ENCODE data around the gene ARSI. TPM values are rescaled to one million over a fixed set of nuclear protein-coding genes. Genes with fewer than 3 reads are reported as not detected.

ARSI gene
- polyA plus RNA-seq, 1 of the 3 experiments (the other 2 are of a cell fraction), result 0.20 TPM

DNA sequence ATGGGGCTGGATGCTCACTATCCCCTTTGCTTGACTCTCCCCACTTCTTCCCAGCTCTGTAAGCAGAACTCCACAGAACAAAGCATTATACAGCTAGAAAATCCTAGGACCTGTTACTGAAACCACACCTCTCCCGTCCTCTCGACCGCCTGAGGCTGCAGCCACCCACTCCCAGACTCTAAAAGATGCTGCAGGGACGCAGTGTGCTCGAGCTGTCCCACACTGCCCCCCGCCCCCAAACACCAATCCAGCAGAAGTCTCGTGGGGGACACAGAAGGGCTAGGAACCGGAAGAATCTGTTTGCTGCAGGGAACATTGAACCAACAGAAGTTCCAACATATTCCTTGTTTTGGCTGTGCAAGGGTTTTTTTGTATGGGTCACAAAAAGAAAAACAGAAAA, 20.7 kb downstream of the ARSI start (continued):
- no peak for TF ChIP-seq MXI1 (IDR thresholded peaks at IDR 0.05; ENCODE audit: low read depth, low read length)
- TF ChIP-seq RXRA (IDR thresholded peaks at IDR 0.05; ENCODE audit: borderline replicate concordance, low read depth), result no peak
- TF ChIP-seq NFIC (IDR thresholded peaks at IDR 0.05; ENCODE audit: borderline replicate concordance), result no peak

DNA sequence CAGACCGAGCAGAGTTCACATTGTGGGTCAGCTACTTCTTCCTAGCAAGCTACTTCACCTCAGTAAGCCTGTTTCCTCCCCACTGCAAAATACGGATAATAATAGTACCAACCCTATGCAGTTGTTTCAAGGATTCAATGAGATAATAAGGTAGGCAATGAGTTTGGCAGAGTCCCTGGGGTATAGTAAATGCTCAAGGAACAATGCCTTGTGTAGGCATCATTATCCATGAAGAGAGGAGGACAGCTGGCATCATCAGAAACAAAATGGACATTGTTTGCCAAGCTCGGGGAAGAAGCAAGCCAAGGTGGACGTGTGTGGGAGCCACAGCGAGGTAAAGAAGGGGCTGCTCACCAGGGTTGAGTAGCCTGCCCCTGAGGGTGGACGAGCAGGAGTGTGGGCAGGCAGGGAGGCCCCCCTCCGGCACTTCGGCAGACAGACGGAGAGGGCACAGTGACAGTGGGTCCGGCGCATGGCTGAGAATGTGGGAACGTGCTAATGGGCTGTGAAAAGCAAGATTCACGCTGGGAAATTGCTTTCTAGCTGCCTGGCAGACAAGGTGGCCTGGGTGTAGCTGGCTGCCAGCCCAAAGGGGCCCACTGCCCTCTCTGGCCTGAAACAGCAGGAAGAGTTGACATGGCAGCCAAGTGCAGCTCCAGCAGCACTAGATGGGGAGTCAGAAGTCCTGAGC, 23.2 kb downstream of the ARSI start:
- Histone ChIP-seq H3K9ac (no peak overlapping the region), H3K27ac (ENCODE audit: low read depth in 2 of 2, low read length in 1 of 2) (peak overlapping the region; percentile 48 to 53; a peak in 1 of 4 replicates), H3K9me2 (no peaks in the 10 kb centered on the region), H3K27me3 (ENCODE audit: insufficient read depth) (no peaks in the 10 kb centered on the region), H3K4me2 (no peak overlapping the region), H4K20me1 (ENCODE audit: insufficient read depth) (no peaks in the 10 kb centered on the region), H3K9me3 (no peaks in the 10 kb centered on the region), H3K36me3 (replicated peaks in 1 of 2; ENCODE audit: control insufficient read depth in 1 of 2, insufficient read depth in 2 of 2, low read length in 1 of 2) (no peaks in the 10 kb centered on the region), H3K79me2 (ENCODE audit: insufficient read depth) (no peaks in the 10 kb centered on the region), H3F3A (replicated peaks; ENCODE audit: insufficient read depth) (peaks cover 15% of the 10 kb centered on the region), H3K4me1 (ENCODE audit: control insufficient read depth in 1 of 2, insufficient read depth in 2 of 2, low read depth in 1 of 2, low read length in 1 of 2) (peaks cover 20 to 27% of the 10 kb centered on the region in 2 experiments; a peak in 3 of 4 replicates), H3K4me3 (ENCODE audit: low read depth in 2 of 2, low read length in 1 of 2) (no peak overlapping the region), H2AFZ (ENCODE audit: low read depth) (no peak overlapping the region)
- 89% methylated on average over 13 of the region's 13 CpGs for WGBS (ENCODE audit: low lambda C conversion rate)
- POLR2A ChIA-PET, result no interaction called here
- no peak for TF ChIP-seq TEAD4 (IDR thresholded peaks at IDR 0.05; ENCODE audit: borderline replicate concordance, insufficient read depth)
- no peak for TF ChIP-seq GATA2 (CRISPR knock-in tag; IDR thresholded peaks at IDR 0.05)
- TF ChIP-seq GABPA (IDR thresholded peaks at IDR 0.05; ENCODE audit: low read depth), result no peak
- TF ChIP-seq RCOR1 (IDR thresholded peaks at IDR 0.05; ENCODE audit: low read length), result no peak
- TF ChIP-seq, protein P1, sequence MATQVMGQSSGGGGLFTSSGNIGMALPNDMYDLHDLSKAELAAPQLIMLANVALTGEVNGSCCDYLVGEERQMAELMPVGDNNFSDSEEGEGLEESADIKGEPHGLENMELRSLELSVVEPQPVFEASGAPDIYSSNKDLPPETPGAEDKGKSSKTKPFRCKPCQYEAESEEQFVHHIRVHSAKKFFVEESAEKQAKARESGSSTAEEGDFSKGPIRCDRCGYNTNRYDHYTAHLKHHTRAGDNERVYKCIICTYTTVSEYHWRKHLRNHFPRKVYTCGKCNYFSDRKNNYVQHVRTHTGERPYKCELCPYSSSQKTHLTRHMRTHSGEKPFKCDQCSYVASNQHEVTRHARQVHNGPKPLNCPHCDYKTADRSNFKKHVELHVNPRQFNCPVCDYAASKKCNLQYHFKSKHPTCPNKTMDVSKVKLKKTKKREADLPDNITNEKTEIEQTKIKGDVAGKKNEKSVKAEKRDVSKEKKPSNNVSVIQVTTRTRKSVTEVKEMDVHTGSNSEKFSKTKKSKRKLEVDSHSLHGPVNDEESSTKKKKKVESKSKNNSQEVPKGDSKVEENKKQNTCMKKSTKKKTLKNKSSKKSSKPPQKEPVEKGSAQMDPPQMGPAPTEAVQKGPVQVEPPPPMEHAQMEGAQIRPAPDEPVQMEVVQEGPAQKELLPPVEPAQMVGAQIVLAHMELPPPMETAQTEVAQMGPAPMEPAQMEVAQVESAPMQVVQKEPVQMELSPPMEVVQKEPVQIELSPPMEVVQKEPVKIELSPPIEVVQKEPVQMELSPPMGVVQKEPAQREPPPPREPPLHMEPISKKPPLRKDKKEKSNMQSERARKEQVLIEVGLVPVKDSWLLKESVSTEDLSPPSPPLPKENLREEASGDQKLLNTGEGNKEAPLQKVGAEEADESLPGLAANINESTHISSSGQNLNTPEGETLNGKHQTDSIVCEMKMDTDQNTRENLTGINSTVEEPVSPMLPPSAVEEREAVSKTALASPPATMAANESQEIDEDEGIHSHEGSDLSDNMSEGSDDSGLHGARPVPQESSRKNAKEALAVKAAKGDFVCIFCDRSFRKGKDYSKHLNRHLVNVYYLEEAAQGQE (IDR thresholded peaks at IDR 0.05; ENCODE audit: low read depth, low read length), result no peak
- TF ChIP-seq CHD2 (IDR thresholded peaks at IDR 0.05; ENCODE audit: low read length, partially characterized antibody), result no peak
- TF ChIP-seq, protein P2, sequence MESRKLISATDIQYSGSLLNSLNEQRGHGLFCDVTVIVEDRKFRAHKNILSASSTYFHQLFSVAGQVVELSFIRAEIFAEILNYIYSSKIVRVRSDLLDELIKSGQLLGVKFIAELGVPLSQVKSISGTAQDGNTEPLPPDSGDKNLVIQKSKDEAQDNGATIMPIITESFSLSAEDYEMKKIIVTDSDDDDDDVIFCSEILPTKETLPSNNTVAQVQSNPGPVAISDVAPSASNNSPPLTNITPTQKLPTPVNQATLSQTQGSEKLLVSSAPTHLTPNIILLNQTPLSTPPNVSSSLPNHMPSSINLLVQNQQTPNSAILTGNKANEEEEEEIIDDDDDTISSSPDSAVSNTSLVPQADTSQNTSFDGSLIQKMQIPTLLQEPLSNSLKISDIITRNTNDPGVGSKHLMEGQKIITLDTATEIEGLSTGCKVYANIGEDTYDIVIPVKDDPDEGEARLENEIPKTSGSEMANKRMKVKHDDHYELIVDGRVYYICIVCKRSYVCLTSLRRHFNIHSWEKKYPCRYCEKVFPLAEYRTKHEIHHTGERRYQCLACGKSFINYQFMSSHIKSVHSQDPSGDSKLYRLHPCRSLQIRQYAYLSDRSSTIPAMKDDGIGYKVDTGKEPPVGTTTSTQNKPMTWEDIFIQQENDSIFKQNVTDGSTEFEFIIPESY (IDR thresholded peaks at IDR 0.05; ENCODE audit: borderline replicate concordance, low read depth), result no peak
- no peak for TF ChIP-seq TAF1 (IDR thresholded peaks at IDR 0.05; ENCODE audit: borderline replicate concordance, low read depth, low read length)
- no peak for TF ChIP-seq SMC3 (IDR thresholded peaks at IDR 0.05; ENCODE audit: low read depth, low read length)
- no peak for TF ChIP-seq RAD21 (IDR thresholded peaks at IDR 0.05; ENCODE audit: low read length)
- no peak for TF ChIP-seq FOXJ3 (CRISPR knock-in tag; IDR thresholded peaks at IDR 0.05)
- no peak for TF ChIP-seq ELF1 (IDR thresholded peaks at IDR 0.05)
- TF ChIP-seq, protein P3, sequence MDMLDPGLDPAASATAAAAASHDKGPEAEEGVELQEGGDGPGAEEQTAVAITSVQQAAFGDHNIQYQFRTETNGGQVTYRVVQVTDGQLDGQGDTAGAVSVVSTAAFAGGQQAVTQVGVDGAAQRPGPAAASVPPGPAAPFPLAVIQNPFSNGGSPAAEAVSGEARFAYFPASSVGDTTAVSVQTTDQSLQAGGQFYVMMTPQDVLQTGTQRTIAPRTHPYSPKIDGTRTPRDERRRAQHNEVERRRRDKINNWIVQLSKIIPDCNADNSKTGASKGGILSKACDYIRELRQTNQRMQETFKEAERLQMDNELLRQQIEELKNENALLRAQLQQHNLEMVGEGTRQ (IDR thresholded peaks at IDR 0.05; ENCODE audit: borderline replicate concordance, low read depth, low read length), result no peak
- TF ChIP-seq, protein P4, sequence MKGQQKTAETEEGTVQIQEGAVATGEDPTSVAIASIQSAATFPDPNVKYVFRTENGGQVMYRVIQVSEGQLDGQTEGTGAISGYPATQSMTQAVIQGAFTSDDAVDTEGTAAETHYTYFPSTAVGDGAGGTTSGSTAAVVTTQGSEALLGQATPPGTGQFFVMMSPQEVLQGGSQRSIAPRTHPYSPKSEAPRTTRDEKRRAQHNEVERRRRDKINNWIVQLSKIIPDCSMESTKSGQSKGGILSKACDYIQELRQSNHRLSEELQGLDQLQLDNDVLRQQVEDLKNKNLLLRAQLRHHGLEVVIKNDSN (IDR thresholded peaks at IDR 0.05; ENCODE audit: borderline replicate concordance, low read depth), result no peak
- TF ChIP-seq MXI1 (IDR thresholded peaks at IDR 0.05; ENCODE audit: low read depth, low read length), result no peak
- TF ChIP-seq, protein P5, sequence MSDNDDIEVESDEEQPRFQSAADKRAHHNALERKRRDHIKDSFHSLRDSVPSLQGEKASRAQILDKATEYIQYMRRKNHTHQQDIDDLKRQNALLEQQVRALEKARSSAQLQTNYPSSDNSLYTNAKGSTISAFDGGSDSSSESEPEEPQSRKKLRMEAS (IDR thresholded peaks at IDR 0.05; ENCODE audit: low read depth), result no peak
- no peak for TF ChIP-seq MEF2A (IDR thresholded peaks at IDR 0.05; ENCODE audit: borderline replicate concordance, low read depth)
- TF ChIP-seq, protein P6, sequence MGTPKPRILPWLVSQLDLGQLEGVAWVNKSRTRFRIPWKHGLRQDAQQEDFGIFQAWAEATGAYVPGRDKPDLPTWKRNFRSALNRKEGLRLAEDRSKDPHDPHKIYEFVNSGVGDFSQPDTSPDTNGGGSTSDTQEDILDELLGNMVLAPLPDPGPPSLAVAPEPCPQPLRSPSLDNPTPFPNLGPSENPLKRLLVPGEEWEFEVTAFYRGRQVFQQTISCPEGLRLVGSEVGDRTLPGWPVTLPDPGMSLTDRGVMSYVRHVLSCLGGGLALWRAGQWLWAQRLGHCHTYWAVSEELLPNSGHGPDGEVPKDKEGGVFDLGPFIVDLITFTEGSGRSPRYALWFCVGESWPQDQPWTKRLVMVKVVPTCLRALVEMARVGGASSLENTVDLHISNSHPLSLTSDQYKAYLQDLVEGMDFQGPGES (IDR thresholded peaks at IDR 0.05; ENCODE audit: low read depth, low read length), result no peak
- no peak for TF ChIP-seq TCF12 (IDR thresholded peaks at IDR 0.05)
- no peak for TF ChIP-seq FOSL2 (IDR thresholded peaks at IDR 0.05; ENCODE audit: borderline replicate concordance, low read depth)
- peak; percentile 59 for DNase-seq
- CTCF ChIA-PET, result interaction anchor here (0.6 to 1.4 kb wide), 3 partner anchors 19 to 61 kb away, joined by 3 to 5 read pairs (median 3); no protein-coding TSS in a partner anchor
